Astrocyte of the spinal cord (primary cell): ENCODE measurements around the gene HLX.

ENCODE experiments used
- DNase-seq: peaks from one replicate; pipeline ENCODE4 v3.0.0; 2011; ENCODE audit warnings: low read depth, low spot score
- H3K4me3 ChIP-seq: 2 replicates; pipeline ENCODE4 v1.5.1; 2011; ENCODE audit warnings: low read depth, mild to moderate bottlenecking, low read length, moderate library complexity
- in situ Hi-C: cut with HindIII; loops from 2 replicates; pipeline ENCODE4 v1.10.0; 2017; ENCODE audit warnings: low sequenced_read_pairs
- TF ChIP-seq, protein P1 (sequence below): IDR thresholded peaks from 2 replicates; pipeline ENCODE4 v1.5.1; 2012; ENCODE audit warnings: low read depth, mild to moderate bottlenecking, low read length, inconsistent platforms

HLX gene

GRCh38 chr1:220894924-220895256 lies 15.6 kb downstream of the HLX start:
- H3K4me3 ChIP-seq, result no peak overlapping the region
- DNase-seq, result no peak
- TF ChIP-seq, protein P1, sequence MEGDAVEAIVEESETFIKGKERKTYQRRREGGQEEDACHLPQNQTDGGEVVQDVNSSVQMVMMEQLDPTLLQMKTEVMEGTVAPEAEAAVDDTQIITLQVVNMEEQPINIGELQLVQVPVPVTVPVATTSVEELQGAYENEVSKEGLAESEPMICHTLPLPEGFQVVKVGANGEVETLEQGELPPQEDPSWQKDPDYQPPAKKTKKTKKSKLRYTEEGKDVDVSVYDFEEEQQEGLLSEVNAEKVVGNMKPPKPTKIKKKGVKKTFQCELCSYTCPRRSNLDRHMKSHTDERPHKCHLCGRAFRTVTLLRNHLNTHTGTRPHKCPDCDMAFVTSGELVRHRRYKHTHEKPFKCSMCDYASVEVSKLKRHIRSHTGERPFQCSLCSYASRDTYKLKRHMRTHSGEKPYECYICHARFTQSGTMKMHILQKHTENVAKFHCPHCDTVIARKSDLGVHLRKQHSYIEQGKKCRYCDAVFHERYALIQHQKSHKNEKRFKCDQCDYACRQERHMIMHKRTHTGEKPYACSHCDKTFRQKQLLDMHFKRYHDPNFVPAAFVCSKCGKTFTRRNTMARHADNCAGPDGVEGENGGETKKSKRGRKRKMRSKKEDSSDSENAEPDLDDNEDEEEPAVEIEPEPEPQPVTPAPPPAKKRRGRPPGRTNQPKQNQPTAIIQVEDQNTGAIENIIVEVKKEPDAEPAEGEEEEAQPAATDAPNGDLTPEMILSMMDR, result no peak
- in situ Hi-C loops, result no loop called here

- H3K4me3 ChIP-seq, result no peak overlapping the region
- in situ Hi-C loops, result no loop called here
- TF ChIP-seq, protein P1, result no peak
- DNase-seq, result no peak
Observed at GRCh38 chr1:220895412-220895946, 16.2 kb downstream of the HLX start.

GRCh38 chr1:220896092-220896491 lies 16.8 kb downstream of the HLX start:
- no peak overlapping the region for H3K4me3 ChIP-seq
- TF ChIP-seq, protein P1, result no peak
- DNase-seq, result no peak
- in situ Hi-C loops, result no loop called here

GRCh38 chr1:220900842-220901241 lies 21.6 kb downstream of the HLX start:
- no peak for DNase-seq
- no peak overlapping the region for H3K4me3 ChIP-seq
- in situ Hi-C loops, result no loop called here
- TF ChIP-seq, protein P1, result no peak

GRCh38 chr1:220901881-220902280 lies 22.6 kb downstream of the HLX start:
- no peak for DNase-seq
- TF ChIP-seq, protein P1, result no peak
- no peak overlapping the region for H3K4me3 ChIP-seq
- in situ Hi-C loops, result no loop called here

DNA sequence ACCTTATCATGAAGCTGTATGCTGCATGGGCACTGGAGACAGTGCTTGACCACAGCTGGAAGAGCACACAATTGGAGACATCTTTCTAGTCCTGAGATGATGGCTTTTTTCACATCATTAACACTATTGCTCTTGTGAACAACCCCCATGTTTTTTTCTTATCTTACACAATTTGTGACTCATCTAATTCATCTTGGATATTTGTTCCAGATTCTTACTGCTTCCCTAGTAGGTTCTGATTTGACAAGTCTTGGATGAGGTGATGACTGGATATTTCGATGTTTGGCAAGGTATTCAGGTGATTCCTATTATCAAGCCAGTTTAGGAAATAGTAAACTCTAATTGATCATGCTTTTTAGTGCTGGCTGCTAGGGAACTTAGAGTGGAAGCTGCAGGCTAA lies 23.7 kb downstream of the HLX start:
- in situ Hi-C loops, result no loop called here
- TF ChIP-seq, protein P1, result no peak
- no peak for DNase-seq
- no peak overlapping the region for H3K4me3 ChIP-seq

DNA sequence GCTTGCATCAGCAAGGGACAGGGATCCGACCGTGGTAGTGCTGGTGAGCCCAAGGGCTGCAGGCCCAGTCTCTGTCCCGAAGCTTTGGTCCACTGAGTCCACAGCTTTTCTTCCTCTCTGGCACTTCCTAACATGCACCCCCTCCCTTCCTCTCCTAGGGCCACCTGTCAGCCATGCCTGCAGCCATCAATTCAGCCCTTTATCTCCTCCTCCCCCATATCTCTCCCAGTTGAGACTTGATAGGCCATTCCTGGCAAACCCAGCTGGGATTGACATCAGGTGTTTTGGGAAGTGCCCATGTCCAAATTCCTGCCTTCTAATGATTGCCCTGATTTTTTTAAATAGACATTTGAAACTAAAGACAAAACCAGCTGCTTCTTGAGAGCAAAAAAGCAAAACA lies 25.6 kb downstream of the HLX start:
- H3K4me3 ChIP-seq, result no peak overlapping the region
- TF ChIP-seq, protein P1, result no peak
- in situ Hi-C loops, result no loop called here
- DNase-seq, result no peak
